Stimulated activated CD4-positive, alpha-beta T cell treated with anti-CD3 and anti-CD28 coated beads, TNF-alpha, amount 100 ng/mL, for 48 hours (primary cell): ENCODE data around the gene WASHC2C.
"Not testable (repeated sequence)": the region's sequence is repeated elsewhere in the genome, so short reads cannot be mapped to it uniquely, and the experiment has no call there.

Source experiments
- DNase-seq, 3 donors: peaks; one replicate each; pipeline ENCODE4 v3.0.0-alpha.2; 2020; ENCODE audit warnings: low read depth in 3 of 3

Gene WASHC2C, protein sequence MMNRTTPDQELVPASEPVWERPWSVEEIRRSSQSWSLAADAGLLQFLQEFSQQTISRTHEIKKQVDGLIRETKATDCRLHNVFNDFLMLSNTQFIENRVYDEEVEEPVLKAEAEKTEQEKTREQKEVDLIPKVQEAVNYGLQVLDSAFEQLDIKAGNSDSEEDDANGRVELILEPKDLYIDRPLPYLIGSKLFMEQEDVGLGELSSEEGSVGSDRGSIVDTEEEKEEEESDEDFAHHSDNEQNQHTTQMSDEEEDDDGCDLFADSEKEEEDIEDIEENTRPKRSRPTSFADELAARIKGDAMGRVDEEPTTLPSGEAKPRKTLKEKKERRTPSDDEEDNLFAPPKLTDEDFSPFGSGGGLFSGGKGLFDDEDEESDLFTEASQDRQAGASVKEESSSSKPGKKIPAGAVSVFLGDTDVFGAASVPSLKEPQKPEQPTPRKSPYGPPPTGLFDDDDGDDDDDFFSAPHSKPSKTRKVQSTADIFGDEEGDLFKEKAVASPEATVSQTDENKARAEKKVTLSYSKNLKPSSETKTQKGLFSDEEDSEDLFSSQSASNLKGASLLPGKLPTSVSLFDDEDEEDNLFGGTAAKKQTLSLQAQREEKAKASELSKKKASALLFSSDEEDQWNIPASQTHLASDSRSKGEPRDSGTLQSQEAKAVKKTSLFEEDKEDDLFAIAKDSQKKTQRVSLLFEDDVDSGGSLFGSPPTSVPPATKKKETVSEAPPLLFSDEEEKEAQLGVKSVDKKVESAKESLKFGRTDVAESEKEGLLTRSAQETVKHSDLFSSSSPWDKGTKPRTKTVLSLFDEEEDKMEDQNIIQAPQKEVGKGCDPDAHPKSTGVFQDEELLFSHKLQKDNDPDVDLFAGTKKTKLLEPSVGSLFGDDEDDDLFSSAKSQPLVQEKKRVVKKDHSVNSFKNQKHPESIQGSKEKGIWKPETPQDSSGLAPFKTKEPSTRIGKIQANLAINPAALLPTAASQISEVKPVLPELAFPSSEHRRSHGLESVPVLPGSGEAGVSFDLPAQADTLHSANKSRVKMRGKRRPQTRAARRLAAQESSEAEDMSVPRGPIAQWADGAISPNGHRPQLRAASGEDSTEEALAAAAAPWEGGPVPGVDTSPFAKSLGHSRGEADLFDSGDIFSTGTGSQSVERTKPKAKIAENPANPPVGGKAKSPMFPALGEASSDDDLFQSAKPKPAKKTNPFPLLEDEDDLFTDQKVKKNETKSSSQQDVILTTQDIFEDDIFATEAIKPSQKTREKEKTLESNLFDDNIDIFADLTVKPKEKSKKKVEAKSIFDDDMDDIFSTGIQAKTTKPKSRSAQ (N-terminal part only)

DNA sequence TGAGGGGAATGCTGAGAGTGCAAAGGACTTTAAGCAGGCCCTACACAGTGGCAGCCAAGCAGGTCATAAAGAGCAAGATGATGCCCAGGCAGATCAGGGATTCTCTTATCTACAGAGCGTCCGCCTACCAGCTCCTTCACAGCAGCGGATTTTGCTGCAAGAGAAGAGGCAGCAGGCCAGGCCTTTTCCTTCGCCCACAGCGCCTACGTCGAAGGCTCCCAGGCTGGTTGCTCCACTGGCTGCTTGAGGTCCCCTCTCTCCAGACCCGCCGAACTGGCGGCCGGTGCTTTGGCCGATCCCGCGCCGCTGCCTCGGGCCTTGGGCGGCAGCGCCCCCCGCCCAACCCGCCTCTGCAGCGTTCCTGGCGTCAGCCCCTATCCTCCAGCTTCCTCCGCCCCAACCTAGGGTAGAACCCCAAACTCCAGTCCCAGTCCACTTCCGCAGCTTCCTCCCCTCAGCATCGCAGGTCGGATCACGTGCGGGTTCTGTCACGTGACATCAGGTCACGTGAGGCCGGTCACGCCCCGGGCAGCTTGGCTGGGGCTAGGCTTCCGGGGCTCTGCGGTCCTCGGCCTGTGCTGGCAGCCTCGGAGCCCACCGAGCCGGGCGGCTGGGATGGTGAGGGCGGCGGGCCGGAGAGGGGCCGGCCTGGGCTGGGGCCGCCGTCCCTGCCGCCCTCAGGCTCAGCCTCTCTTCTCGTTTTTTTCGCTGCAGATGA is at the start of gene WASHC2C:
WASHC2C (plus strand) TSS at position 564 of the 718 bp plus-strand sequence; CDS start at position 616, 52 bp downstream.
- peak; percentile 86 to 96 (median 89) for DNase-seq

DNA sequence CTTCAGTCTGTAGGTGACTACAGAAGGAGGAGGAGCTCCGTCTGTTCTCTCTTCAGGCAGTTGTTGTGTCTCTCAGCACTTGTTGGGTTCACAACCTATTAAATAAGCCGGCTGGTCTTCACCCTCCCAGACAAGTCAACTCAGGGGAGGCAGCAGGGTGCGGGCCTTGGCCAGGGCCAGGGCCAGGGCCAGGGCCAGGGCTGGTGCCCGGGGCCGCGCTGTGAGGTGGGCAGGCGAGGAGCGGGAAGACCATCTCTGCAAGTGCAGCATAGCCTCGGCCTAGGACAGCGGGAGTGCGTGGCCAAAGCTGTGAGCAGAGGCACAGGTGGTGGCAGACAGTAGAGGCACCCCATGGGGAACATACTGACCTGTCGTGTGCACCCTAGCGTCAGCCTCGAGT is 48.6 kb upstream of the WASHC2C start:
- not testable (repeated sequence) for DNase-seq

DNA sequence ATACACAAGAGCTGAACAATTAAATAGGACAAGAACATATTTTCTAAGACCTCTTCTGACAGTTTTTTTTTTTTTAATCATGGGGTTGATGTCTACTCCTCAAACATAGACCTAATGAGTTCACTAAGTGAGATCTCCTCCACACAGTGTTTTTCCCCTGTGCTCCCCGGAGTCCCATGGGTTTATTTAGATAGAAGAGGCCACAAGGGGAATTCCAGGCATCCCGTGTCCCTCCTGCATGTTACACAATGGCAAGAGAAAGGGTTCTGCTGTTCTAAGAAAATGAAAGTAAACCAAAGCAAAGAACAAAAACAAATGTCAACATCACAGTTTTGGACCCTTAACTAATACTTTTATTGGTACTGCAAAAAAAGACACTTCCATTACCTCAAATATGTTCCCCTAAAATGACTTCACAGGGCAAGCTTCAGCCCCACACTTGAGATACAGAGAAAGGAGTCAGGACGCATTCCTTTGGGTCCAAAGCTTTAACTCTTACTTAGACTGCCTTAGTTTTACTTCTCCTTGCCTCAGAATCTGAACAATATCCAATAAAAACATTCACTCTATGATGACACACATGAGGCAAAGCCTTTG is 16.8 kb upstream of the WASHC2C start:
- not testable (repeated sequence) for DNase-seq

DNA sequence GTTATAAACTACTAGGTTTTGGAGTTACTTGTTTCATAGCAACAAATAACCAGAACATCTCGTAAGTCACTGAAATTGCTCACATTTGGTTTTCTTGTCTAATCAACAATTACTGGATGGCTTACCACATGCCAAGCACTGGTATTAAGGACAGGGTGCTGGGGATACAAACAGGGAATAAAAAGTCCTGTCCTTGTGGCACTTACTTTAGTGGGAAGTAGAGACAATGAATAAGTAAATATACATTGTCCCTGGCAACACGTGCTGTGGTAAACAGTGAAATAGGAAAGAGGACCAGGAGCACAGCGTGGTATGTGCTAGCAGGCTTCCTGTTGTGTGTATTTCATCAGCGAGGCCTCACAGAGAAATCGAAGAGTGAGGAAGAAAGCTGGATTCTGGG is 15.8 kb upstream of the WASHC2C start:
- DNase-seq, result not testable (repeated sequence)

DNA sequence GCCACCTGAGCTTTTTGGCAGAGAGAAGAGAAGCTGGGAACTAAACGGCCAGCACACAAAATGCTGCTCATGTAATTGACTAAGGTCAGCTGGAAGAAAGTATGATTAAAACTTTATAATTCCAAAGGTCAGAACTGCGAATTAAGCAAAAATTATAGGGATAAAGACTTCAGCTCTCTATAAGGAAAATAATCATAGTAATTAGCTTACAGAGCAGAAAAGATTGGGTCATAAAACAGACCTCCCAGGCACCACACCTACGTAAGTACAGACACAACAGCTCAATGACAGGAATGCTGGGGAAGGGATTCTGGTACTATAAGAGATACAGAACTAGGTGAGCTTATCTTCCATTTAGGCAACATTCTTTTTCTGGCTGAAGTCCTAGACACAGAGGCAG is 10.0 kb upstream of the WASHC2C start:
- not testable (repeated sequence) for DNase-seq

DNA sequence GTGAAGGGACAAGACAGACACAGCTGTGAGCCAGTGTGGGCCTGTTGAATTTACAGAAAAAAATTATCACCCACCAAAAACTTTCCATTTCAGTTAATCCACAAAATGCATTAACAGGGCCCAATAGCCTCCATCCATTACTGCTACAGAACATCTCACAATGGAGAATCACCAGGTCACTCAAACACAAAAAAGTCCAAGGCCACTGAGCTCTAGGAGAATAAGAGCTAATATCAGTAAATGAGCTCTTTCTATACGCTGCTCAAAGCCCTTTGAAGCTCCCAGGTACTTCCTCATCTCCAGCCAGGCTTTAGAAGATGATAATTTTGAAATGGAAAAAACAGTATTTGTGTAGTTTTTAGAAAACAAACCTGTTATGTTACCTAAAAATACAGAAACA is 9.4 kb upstream of the WASHC2C start:
- DNase-seq, result not testable (repeated sequence)

DNA sequence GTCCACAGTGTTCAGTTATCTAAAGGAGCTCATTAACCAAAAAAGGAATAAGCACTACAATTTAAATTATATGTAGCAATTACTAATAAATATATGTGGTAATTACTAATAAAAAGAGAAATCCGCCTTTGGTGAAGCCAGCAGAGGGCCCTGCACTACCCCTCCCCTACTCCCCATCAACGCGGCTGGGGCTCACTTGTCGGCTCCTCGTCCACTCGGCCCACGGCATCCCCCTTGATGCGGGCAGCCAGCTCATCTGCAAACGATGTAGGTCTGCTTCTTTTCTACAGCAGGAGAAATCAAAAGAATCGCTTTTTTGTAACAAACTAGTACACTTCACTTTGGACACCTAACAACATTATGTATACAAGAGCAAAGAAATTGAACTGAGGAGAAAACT is 5.6 kb upstream of the WASHC2C start:
- not testable (repeated sequence) for DNase-seq

DNA sequence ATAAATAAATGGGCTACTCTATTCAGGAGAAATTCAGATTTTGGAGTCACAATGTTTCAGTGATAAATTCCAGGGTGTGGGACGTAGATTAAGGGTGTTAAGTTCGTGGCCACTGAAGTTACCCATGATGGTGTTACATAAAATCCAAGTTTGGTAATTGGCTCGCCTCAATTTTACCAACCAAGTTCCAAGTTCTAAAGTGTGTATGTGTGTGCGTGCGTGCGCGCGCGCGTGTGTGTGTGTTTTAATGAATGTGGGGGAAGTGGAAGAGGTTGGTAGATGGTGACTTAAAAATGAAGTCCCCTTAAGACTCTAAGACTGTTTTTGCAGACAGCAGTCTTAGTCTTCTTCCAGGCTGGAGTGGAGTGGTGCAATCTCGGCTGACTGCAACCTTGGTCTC is 3.2 kb upstream of the WASHC2C start:
- not testable (repeated sequence) for DNase-seq

DNA sequence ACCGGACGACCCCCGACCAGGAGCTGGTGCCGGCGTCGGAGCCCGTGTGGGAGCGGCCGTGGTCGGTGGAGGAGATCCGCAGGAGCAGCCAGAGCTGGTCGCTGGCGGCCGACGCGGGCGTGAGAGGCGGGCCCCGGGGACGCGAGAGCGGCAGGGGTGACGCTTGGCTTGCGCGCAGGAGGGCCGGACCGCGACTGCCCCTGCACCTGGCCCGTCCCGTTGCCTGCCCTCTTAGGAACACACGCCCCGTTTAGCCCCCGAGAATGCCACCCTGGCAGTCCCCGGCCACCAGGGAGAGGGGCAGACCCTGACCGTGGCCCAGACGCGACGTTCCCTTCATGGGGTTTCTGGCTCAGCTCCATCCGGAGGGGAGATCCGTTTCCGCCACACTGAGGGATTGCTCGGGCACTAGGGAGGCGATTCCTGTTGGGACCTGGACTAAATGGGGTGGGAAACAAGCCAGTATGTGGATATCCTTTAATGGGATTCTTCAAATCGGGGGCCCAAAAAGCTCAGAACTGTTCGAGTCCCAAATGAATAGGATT is 427 bp downstream of the WASHC2C start:
- not testable (repeated sequence) for DNase-seq

DNA sequence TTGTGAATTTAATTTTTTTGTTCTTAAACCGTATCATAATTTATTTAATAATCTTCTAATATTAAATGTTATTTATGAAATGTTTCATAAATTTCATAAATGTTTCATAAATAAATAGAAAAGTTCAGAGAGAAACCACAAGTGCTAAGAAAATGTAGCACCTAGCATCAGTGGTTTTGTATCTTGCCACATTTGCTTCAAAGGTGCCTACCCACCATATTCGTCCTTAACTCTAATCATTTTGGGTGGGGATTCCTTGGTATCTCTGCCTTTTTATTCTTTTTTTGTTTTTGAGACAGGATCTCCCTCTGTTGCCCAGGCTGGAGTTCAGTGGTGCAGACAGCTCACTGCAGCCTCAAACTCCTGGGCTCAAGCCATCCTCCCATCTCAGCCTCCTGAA is 7.4 kb downstream of the WASHC2C start:
- not testable (repeated sequence) for DNase-seq

DNA sequence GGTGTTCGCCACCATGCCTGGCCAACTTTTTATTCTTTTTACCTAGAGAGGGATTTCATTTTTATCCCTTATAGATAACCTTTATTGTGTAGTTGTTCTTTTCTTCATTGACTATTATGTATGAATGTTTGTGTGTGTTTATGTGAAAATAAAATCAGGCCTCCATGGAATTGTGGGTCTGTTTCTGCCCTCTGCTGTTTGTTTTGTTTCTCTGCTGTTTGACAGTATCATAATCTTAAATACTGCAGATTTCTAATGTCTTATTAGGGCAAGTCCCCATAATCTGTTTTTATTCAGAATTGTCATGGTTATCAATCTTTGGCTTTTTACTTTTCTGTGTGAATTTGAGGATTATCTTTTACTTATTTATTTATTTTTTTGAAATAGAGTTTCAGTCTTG is 7.8 kb downstream of the WASHC2C start:
- not testable (repeated sequence) for DNase-seq

DNA sequence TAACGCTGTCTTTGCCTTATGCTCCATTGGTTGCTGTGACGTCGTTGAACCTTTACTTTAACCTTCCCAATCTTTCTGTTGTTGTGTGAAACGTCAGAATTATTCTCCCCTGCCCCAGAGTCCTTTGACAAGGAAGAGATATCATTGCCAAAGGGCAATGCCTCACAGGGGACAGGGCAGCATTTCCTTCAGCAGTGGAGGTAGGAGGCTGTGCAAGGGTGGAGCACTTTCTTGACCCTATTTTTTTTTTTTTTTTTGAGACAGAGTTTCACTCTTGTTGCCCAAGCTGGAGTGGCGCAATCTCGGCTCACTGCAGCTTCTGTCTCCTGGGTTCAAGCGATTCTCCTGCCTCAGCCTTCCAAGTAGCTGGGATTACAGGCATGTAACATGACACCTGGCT is 14.5 kb downstream of the WASHC2C start:
- DNase-seq, result not testable (repeated sequence)

DNA sequence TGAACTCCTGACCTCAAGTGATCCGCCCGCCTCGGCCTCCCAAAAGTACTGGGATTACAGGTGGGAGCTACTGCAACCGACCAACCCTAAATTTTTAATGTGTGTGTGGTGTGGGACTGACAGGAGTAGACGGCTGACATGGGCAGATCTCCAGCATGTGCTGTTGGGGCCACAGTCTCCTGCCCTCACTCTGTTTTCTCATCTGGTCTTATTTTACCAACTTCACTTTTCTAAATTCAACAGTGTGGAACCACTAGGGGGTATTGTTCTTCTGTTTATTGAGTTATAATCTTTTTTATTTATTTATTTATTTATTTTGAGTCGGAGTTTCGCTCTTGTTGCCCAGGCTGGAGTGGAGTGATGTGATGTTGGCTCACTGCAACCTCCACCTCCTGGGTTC is 14.9 kb downstream of the WASHC2C start:
- not testable (repeated sequence) for DNase-seq

DNA sequence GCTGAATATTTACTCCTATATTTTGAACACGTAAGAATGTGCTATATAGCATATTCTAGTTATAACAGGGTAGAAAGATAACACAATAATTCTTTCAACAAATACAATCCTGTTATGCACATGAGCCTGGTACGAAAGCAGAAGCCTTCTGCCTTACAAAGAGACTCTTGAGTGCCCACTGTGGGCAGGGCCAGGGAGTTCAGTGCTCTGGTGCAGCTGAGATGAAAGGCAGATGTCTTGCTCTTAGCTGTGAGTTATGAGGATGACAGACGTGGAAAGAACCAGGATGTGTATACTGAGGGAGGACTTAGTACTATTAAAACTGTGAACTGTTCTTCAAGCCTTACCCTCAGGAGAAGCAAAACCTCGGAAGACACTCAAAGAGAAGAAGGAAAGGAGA is 24.1 kb downstream of the WASHC2C start:
- DNase-seq, result not testable (repeated sequence)

DNA sequence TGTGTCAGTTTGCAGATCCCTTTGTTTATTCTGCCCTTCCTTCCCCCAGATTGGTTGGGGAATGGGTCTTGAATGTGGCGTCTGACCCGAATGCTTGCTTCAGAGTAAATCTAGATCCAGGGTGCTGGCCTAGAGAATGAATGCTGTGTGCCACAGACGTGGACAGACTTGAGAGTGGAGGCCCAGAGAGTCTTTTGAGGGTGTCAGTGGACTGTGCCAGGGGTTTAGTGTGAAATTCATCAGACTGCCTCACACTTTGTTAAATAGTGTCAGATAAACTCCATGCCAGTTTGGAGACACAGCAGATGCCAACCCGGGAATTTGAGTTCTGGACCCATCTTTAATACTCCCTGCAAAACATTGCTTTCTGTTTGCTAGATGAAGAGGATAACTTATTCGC is 25.1 kb downstream of the WASHC2C start:
- not testable (repeated sequence) for DNase-seq

DNA sequence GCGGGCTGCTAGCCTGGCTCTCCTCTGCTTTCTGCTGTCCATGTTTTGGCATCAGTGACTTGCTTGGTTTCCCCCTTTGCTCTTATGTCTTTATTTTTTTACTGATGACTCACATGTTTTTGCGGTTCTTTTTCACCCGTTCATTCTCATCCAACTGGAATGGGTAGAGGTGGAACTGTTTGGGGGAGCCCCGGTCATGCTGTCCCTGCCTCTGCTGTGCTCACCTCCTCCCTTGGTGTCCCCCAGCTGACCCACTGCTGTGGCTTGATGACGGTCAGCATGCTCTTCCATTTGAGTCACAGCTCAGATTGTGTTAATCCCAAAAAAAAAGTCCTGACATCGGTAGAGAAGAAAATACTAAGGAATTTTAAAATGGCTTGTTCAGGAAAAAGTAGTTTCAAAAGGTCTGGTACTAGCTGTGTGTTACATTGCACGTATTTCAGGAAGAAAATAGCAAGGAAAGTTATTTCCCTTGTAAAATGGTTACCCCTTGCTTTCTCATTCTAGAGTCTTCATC is 27.0 kb downstream of the WASHC2C start:
- not testable (repeated sequence) for DNase-seq

DNA sequence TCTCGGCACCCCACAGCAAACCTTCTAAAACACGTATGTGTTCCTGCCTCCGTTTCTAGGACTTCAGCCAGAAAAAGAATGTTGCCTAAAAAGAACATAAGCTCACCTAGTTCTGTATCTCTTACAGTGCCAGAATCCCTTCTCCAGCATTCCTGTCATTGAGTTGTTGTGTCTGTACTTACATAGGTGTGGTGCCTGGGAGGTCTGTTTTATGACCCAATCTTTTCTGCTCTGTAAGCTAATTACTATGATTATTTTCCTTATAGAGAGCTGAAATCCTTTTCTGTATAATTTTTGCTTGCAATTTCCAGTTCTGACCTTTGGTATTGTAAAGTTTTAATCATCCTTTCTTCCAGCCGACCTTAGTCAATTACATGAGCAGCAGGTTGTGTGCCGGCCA is 28.0 kb downstream of the WASHC2C start:
- DNase-seq, result not testable (repeated sequence)

DNA sequence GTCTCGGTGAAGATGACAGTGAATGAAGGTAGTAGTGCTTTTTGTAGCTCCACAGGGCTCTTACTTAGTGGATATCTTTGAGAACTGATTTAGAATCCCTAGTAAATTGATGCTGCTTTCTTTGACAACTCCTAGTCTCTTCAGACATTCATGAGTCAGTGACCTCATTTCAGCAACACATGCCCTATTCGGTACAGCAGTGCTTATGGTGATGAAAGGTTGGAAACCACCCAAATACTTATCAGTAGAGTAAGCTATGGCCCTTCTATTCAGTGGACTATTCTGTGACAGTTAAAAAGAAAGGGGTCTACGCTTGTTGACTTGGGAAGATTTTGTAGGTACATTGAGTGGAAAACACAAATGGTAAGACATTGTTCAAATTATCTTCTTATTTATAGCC is 29.0 kb downstream of the WASHC2C start:
- not testable (repeated sequence) for DNase-seq

DNA sequence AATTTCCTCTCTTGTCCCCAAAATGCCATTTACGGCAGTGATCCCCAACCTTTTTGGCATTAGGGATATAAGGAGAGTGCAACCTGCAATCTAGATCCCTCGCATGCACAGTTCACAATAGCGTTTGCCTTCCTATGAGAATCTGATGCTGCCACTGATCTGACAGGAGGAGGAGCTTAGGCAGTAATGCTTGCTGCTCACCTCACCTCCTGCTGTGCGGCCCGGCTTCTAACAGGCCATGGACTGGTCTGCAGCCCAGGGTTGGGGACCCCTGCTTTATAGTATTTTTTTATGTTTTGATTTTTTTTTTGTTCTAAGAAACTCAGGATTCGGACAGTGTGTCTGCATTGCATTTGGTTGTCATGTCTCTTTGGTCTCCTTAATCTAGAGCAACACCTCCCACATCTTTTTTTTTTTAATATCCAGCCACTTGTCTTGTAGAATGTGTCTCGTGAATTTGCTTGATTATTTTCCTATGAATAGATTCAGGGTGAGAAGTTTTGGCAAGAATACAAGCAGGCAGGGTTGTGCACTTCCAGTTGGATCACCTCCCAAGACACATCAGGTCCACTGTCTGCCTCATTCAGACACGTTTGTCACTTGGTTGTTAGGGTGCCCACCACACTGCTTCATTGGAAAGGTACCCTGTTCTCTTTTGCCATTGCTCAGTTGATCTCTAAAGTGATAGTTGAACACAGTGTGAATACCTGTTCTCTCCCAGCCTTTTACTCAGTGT is 30.8 kb downstream of the WASHC2C start:
- not testable (repeated sequence) for DNase-seq
